A673 (cell line): ENCODE measurements around the gene SP140L.

Source experiments
- EZH2 ChIP-seq: fragments of 200-600 bp; sonication (generic); IDR thresholded peaks from 2 replicates; pipeline ENCODE4 v1.6.1; 2017; ENCODE audit warnings: borderline replicate concordance, low read depth, mild to moderate bottlenecking, mixed read lengths, antibody characterized with exemption, low read length; ENCODE audit not compliant: poor library complexity, severe bottlenecking
- TF ChIP-seq, protein P1 (sequence below): fragments of 300-800, 200-600 bp; sonication (generic); conservative IDR thresholded peaks from 2 replicates; pipeline ENCODE4 v1.5.1; 2017; ENCODE audit warnings: low read depth, mild to moderate bottlenecking, antibody characterized with exemption, low read length, moderate library complexity, mixed read lengths

DNA sequence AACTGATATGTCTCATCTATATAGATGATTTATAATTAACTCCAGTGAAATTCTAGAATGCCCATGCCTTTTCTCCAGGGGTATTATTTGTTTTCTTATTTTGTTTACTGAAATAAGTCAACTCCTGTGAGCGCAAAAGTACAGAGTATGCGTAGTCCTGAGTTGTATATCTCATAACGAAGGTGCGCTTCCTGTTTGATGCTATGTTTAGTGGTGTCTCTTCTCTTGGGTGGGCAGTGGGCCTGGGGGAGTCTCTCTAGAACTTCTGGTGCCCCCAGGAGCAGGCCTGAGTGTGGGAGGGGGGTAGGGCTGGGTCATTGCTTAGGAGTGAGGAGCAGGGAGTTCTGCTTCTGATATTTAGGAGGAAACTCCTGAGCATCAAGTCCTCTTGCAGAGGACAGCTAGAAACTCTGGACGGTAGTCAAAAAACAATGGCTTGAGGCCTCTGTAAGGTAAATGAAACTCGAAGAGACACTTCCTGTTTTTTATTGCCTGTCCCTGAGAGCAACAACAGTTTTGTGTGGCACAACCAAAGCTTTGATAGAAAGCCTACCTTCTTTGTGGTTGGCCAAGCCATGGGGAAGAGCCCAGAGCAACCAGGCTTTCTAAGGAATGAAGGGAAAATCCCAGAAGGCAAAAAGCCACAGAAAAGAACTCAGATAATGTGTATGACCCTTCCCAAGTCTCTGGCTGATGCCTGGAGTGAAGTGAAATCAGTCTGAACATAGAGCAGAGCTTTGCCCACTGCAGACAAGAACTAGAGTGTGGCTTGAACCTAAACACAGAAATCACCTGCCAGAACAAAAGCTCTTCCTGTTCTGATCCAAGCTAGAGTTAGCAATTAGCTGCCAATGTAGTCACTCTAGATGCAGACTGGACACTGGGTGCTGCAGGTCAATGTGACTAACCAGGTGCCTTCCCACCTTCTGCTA lies 8.5 kb upstream of the SP140L start:
- TF ChIP-seq, protein P1, sequence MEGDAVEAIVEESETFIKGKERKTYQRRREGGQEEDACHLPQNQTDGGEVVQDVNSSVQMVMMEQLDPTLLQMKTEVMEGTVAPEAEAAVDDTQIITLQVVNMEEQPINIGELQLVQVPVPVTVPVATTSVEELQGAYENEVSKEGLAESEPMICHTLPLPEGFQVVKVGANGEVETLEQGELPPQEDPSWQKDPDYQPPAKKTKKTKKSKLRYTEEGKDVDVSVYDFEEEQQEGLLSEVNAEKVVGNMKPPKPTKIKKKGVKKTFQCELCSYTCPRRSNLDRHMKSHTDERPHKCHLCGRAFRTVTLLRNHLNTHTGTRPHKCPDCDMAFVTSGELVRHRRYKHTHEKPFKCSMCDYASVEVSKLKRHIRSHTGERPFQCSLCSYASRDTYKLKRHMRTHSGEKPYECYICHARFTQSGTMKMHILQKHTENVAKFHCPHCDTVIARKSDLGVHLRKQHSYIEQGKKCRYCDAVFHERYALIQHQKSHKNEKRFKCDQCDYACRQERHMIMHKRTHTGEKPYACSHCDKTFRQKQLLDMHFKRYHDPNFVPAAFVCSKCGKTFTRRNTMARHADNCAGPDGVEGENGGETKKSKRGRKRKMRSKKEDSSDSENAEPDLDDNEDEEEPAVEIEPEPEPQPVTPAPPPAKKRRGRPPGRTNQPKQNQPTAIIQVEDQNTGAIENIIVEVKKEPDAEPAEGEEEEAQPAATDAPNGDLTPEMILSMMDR = no peak
- no peak for TF ChIP-seq EZH2
